ENCODE data around the gene SIM2. TPM values are rescaled to one million over a fixed set of nuclear protein-coding genes. Genes with fewer than 3 reads are reported as not detected.

Gene SIM2
- total and polyA plus RNA-seq, 2 experiments from 2014 or later, result 0.16 to 0.49 TPM

DNA sequence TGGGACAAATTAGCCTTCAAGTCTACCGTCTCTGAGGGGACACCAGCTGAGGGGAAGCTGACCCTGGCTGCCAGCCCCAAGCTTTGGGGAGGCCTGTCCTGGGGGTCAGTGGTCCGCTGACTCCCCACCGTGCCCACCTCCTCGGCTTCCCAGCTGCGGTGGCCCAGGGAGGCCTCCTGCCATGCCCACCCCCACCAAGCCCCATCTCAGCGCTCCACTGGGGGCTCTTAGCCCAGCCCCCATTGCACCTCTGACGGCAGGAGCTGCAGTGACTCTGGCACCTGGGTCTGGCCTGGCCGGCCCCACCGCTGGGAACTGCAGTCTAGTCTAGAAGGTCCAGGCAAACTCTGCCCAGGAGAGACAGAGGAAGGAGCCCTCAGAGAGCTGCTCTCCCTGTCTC, 30.2 kb upstream of the SIM2 start:
- no peak overlapping the region for H3K4me3 Mint-ChIP-seq

More for the DNA sequence above, 30.2 kb upstream of the SIM2 start:
- no peaks in the 10 kb centered on the region for H3F3A ChIP-seq (replicated peaks; ENCODE audit: low read depth)
- H3K27ac Mint-ChIP-seq, result no peak overlapping the region
- H3K4me3 ChIP-seq, result no peak overlapping the region
- H4K20me1 ChIP-seq (replicated peaks; ENCODE audit: insufficient read depth), result no peaks in the 10 kb centered on the region
- H3K9me3 Mint-ChIP-seq, result no peaks in the 10 kb centered on the region
- H3K4me1 Mint-ChIP-seq, result peaks cover 7% of the 10 kb centered on the region
- H3K27ac ChIP-seq (ENCODE audit: low read depth), result no peak overlapping the region
- no peak; the same call in 2 of the 3 replicates for ATAC-seq
- TF ChIP-seq STAT1 (IDR thresholded peaks at IDR 0.05; ENCODE audit: unreplicated experiment) (no peak), JUNB (IDR thresholded peaks at IDR 0.05; ENCODE audit: unreplicated experiment) (no peak), CREB1 (CRISPR knock-in tag; IDR thresholded peaks at IDR 0.05; ENCODE audit: low read depth) (no peak), NANOG (IDR thresholded peaks at IDR 0.05; ENCODE audit: borderline replicate concordance) (no peak), ZNF114 (CRISPR knock-in tag; IDR thresholded peaks at IDR 0.05) (no peak), EZH2phosphoT487 (IDR thresholded peaks at IDR 0.05; ENCODE audit: unreplicated experiment) (no peak), POLR2AphosphoS5 (IDR thresholded peaks at IDR 0.05; ENCODE audit: low read depth) (no peak), EZH2 (IDR thresholded peaks at IDR 0.05; ENCODE audit: low read depth, unreplicated experiment) (no peak), ZNF331 (CRISPR knock-in tag; IDR thresholded peaks at IDR 0.05; ENCODE audit: low read depth) (no peak)
- TF ChIP-seq, protein P1, sequence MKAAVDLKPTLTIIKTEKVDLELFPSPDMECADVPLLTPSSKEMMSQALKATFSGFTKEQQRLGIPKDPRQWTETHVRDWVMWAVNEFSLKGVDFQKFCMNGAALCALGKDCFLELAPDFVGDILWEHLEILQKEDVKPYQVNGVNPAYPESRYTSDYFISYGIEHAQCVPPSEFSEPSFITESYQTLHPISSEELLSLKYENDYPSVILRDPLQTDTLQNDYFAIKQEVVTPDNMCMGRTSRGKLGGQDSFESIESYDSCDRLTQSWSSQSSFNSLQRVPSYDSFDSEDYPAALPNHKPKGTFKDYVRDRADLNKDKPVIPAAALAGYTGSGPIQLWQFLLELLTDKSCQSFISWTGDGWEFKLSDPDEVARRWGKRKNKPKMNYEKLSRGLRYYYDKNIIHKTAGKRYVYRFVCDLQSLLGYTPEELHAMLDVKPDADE (IDR thresholded peaks at IDR 0.05), result no peak
- TF ChIP-seq, protein P2, sequence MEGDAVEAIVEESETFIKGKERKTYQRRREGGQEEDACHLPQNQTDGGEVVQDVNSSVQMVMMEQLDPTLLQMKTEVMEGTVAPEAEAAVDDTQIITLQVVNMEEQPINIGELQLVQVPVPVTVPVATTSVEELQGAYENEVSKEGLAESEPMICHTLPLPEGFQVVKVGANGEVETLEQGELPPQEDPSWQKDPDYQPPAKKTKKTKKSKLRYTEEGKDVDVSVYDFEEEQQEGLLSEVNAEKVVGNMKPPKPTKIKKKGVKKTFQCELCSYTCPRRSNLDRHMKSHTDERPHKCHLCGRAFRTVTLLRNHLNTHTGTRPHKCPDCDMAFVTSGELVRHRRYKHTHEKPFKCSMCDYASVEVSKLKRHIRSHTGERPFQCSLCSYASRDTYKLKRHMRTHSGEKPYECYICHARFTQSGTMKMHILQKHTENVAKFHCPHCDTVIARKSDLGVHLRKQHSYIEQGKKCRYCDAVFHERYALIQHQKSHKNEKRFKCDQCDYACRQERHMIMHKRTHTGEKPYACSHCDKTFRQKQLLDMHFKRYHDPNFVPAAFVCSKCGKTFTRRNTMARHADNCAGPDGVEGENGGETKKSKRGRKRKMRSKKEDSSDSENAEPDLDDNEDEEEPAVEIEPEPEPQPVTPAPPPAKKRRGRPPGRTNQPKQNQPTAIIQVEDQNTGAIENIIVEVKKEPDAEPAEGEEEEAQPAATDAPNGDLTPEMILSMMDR (conservative IDR thresholded peaks at IDR 0.05; ENCODE audit: low read depth in 2 of 2), result no peak
- TF ChIP-seq, protein P3, sequence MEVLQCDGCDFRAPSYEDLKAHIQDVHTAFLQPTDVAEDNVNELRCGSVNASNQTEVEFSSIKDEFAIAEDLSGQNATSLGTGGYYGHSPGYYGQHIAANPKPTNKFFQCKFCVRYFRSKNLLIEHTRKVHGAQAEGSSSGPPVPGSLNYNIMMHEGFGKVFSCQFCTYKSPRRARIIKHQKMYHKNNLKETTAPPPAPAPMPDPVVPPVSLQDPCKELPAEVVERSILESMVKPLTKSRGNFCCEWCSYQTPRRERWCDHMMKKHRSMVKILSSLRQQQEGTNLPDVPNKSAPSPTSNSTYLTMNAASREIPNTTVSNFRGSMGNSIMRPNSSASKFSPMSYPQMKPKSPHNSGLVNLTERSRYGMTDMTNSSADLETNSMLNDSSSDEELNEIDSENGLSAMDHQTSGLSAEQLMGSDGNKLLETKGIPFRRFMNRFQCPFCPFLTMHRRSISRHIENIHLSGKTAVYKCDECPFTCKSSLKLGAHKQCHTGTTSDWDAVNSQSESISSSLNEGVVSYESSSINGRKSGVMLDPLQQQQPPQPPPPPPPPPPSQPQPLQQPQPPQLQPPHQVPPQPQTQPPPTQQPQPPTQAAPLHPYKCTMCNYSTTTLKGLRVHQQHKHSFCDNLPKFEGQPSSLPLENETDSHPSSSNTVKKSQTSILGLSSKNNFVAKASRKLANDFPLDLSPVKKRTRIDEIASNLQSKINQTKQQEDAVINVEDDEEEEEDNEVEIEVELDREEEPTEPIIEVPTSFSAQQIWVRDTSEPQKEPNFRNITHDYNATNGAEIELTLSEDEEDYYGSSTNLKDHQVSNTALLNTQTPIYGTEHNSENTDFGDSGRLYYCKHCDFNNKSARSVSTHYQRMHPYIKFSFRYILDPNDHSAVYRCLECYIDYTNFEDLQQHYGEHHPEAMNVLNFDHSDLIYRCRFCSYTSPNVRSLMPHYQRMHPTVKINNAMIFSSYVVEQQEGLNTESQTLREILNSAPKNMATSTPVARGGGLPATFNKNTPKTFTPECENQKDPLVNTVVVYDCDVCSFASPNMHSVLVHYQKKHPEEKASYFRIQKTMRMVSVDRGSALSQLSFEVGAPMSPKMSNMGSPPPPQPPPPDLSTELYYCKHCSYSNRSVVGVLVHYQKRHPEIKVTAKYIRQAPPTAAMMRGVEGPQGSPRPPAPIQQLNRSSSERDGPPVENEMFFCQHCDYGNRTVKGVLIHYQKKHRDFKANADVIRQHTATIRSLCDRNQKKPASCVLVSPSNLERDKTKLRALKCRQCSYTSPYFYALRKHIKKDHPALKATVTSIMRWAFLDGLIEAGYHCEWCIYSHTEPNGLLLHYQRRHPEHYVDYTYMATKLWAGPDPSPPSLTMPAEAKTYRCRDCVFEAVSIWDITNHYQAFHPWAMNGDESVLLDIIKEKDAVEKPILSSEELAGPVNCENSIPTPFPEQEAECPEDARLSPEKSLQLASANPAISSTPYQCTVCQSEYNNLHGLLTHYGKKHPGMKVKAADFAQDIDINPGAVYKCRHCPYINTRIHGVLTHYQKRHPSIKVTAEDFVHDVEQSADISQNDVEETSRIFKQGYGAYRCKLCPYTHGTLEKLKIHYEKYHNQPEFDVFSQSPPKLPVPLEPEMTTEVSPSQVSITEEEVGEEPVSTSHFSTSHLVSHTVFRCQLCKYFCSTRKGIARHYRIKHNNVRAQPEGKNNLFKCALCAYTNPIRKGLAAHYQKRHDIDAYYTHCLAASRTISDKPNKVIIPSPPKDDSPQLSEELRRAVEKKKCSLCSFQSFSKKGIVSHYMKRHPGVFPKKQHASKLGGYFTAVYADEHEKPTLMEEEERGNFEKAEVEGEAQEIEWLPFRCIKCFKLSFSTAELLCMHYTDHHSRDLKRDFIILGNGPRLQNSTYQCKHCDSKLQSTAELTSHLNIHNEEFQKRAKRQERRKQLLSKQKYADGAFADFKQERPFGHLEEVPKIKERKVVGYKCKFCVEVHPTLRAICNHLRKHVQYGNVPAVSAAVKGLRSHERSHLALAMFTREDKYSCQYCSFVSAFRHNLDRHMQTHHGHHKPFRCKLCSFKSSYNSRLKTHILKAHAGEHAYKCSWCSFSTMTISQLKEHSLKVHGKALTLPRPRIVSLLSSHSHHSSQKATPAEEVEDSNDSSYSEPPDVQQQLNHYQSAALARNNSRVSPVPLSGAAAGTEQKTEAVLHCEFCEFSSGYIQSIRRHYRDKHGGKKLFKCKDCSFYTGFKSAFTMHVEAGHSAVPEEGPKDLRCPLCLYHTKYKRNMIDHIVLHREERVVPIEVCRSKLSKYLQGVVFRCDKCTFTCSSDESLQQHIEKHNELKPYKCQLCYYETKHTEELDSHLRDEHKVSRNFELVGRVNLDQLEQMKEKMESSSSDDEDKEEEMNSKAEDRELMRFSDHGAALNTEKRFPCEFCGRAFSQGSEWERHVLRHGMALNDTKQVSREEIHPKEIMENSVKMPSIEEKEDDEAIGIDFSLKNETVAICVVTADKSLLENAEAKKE (CRISPR knock-in tag; IDR thresholded peaks at IDR 0.05), result no peak
- TF ChIP-seq, protein P4, sequence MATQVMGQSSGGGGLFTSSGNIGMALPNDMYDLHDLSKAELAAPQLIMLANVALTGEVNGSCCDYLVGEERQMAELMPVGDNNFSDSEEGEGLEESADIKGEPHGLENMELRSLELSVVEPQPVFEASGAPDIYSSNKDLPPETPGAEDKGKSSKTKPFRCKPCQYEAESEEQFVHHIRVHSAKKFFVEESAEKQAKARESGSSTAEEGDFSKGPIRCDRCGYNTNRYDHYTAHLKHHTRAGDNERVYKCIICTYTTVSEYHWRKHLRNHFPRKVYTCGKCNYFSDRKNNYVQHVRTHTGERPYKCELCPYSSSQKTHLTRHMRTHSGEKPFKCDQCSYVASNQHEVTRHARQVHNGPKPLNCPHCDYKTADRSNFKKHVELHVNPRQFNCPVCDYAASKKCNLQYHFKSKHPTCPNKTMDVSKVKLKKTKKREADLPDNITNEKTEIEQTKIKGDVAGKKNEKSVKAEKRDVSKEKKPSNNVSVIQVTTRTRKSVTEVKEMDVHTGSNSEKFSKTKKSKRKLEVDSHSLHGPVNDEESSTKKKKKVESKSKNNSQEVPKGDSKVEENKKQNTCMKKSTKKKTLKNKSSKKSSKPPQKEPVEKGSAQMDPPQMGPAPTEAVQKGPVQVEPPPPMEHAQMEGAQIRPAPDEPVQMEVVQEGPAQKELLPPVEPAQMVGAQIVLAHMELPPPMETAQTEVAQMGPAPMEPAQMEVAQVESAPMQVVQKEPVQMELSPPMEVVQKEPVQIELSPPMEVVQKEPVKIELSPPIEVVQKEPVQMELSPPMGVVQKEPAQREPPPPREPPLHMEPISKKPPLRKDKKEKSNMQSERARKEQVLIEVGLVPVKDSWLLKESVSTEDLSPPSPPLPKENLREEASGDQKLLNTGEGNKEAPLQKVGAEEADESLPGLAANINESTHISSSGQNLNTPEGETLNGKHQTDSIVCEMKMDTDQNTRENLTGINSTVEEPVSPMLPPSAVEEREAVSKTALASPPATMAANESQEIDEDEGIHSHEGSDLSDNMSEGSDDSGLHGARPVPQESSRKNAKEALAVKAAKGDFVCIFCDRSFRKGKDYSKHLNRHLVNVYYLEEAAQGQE (IDR thresholded peaks at IDR 0.05; ENCODE audit: unreplicated experiment), result no peak
- H2AFZ ChIP-seq, result no peak overlapping the region
- H3K79me2 ChIP-seq (replicated peaks; ENCODE audit: insufficient read depth), result no peaks in the 10 kb centered on the region
- no peaks in the 10 kb centered on the region for H3K36me3 ChIP-seq (ENCODE audit: insufficient read depth)
- H3K36me3 Mint-ChIP-seq (ENCODE audit: low read depth), result no peaks in the 10 kb centered on the region
- H3K4me2 ChIP-seq, result no peak overlapping the region
- no peaks in the 10 kb centered on the region for H3K4me1 ChIP-seq (ENCODE audit: insufficient read depth)
- no peaks in the 10 kb centered on the region for H3K9me2 ChIP-seq (ENCODE audit: insufficient read depth)
- peaks cover 18% of the 10 kb centered on the region for H3K27me3 Mint-ChIP-seq (ENCODE audit: insufficient read depth, low read depth, poor library complexity)
- DNase-seq (ENCODE audit: low spot score), result no peak
- H3K27me3 ChIP-seq (ENCODE audit: insufficient read depth), result no peaks in the 10 kb centered on the region
